HepG2 (cell line): Measurements from ENCODE around the gene TSPAN9. TPM values are rescaled to one million over a fixed set of nuclear protein-coding genes. Genes with fewer than 3 reads are reported as not detected.

Source experiments
- FOXA3 ChIP-seq: IDR thresholded peaks from 2 replicates; pipeline ENCODE4 v1.6.1; 2016; ENCODE audit warnings: missing genetic modification reagents, missing compliant biosample characterization
- HNRNPK ChIP-seq: fragments of 200-400 bp; formaldehyde crosslinking; IDR thresholded peaks from 2 replicates; pipeline ENCODE4 v1.6.1; 2018; ENCODE audit warnings: low read length, low read depth, moderate library complexity, mild to moderate bottlenecking; ENCODE audit not compliant: poor library complexity, severe bottlenecking
- JUN ChIP-seq: sonication (generic); formaldehyde crosslinking; IDR thresholded peaks from 2 replicates; pipeline ENCODE4 v1.4.0; 2020; ENCODE audit warnings: mild to moderate bottlenecking, missing genetic modification reagents
- MEIS2 ChIP-seq: sonication (generic); formaldehyde crosslinking; IDR thresholded peaks from 2 replicates; pipeline ENCODE4 v1.9.0; 2021; ENCODE audit warnings: mild to moderate bottlenecking, missing genetic modification reagents
- POLR2AphosphoS2 ChIP-seq: IDR thresholded peaks from 2 replicates; pipeline ENCODE4 v1.6.1; 2011; ENCODE audit warnings: low read depth, low read length, improper control_type of control experiment
- RBAK ChIP-seq: sonication (generic); formaldehyde crosslinking; IDR thresholded peaks from 2 replicates; pipeline ENCODE4 v1.5.1; 2020; ENCODE audit warnings: mild to moderate bottlenecking, missing genetic modification reagents
- SAFB2 ChIP-seq: sonication (generic); formaldehyde crosslinking; IDR thresholded peaks from 2 replicates; pipeline ENCODE4 v1.5.1; 2020; ENCODE audit warnings: missing genetic modification reagents, low read depth, mild to moderate bottlenecking, borderline replicate concordance
- SRSF4 ChIP-seq: fragments of 200-400 bp; formaldehyde crosslinking; IDR thresholded peaks from one replicate; pipeline ENCODE4 v1.6.1; 2018; ENCODE audit warnings: mild to moderate bottlenecking, low read depth, low read length, moderate library complexity; ENCODE audit not compliant: poor library complexity, severe bottlenecking
- SUZ12 ChIP-seq: fragments of 150-350 bp; IDR thresholded peaks from 2 replicates; pipeline ENCODE4 v1.6.1; 2014; ENCODE audit warnings: low read depth, low read length
- ZFP36 ChIP-seq: fragments of 150-350 bp; IDR thresholded peaks from 2 replicates; pipeline ENCODE4 v1.6.1; 2018; ENCODE audit warnings: borderline replicate concordance, low read length, low read depth; ENCODE audit not compliant: partially characterized antibody
- ZNF264 ChIP-seq: sonication (generic); formaldehyde crosslinking; IDR thresholded peaks from 2 replicates; pipeline ENCODE4 v1.4.0; 2020; ENCODE audit warnings: missing genetic modification reagents
- ZNF281 ChIP-seq: sonication (generic); formaldehyde crosslinking; IDR thresholded peaks from 2 replicates; pipeline ENCODE4 v1.4.0; 2020; ENCODE audit warnings: missing genetic modification reagents, borderline replicate concordance
- ZNF549 ChIP-seq: sonication (generic); formaldehyde crosslinking; IDR thresholded peaks from 2 replicates; pipeline ENCODE4 v1.5.0; 2020; ENCODE audit warnings: missing genetic modification reagents
- ZSCAN22 ChIP-seq: sonication (generic); formaldehyde crosslinking; IDR thresholded peaks from 2 replicates; pipeline ENCODE4 v1.4.0; 2020; ENCODE audit warnings: mild to moderate bottlenecking, missing genetic modification reagents
- polyA plus RNA-seq, 8 experiments: library from polyadenylated mRNA; depleted of rRNA in 3 of 8; stranded (reverse) in 7 of 8; unstranded in 1 of 8; fragments of >200 nt; fragmentation: Illumina TruSeq in 4 of 8; extraction: Trizol in 4 of 8; gene quantifications; 2 replicates each; pipeline versions ENCODE4 v1.2.1 to v1.2.3, GENCODE V29; 2011 to 2016; ENCODE audit warnings: low read depth in 4 of 8, missing spikeins in 1 of 8, mixed read lengths in 1 of 8; ENCODE audit not compliant: insufficient read depth in 1 of 8
- total RNA-seq, 5 experiments: library from RNA; depleted of rRNA; stranded (reverse); fragments of >200 nt; fragmentation: Illumina TruSeq; extraction: Trizol; gene quantifications; 2 replicates each; pipeline ENCODE4 v1.2.3, GENCODE V29; 2016; ENCODE audit warnings: low read depth in 1 of 5

TSPAN9 gene
- total and polyA plus RNA-seq, 2 of the 13 experiments (the other 11 are each of a cell fraction or from before 2014, with no cell fraction given): 18.1 to 42.3 TPM

GRCh38 chr12:3241621-3242020, 164.4 kb downstream of the TSPAN9 start (continued):
- TF ChIP-seq ZNF549 (CRISPR knock-in tag) (no peak), FOXA3 (CRISPR knock-in tag) (no peak), JUN (CRISPR knock-in tag) (no peak), ZNF264 (peak; percentile 73), ZSCAN22 (CRISPR knock-in tag) (no peak), ZFP36 (no peak), ZNF281 (CRISPR knock-in tag) (peak; percentile 83), POLR2AphosphoS2 (no peak), SRSF4 (no peak), HNRNPK (no peak), SUZ12 (no peak), SAFB2 (CRISPR knock-in tag) (no peak), MEIS2 (CRISPR knock-in tag) (no peak; the same call in 1 of the 2 replicates), RBAK (CRISPR knock-in tag) (no peak)
